GM12878 (cell line): ENCODE data around the gene TMEM38B. TPM values are rescaled to one million over a fixed set of nuclear protein-coding genes. Genes with fewer than 3 reads are reported as not detected.

Experiments used
- ATAC-seq: fragments of 200-7000 bp; cut with Tn5 transposase; 3 replicates; pipeline ENCODE4 v1.9.1; 2020; ENCODE audit warnings: mild to moderate bottlenecking, moderate library complexity
- BruUV-seq: library from RNA; stranded (reverse); fragments of 400-500 nt; replicated peaks from 2 replicates; lab custom pipeline; 2021; lab: Mats Ljungman, UMichigan
- CTCF ChIA-PET: fragments of 300-600 bp; sonication (Branson Sonifier 250); formaldehyde crosslinking; extraction: SDS; loops from one replicate; lab custom pipeline; 2021; ENCODE audit warnings: inconsistent platforms; lab: Yijun Ruan, JAX
- POLR2A ChIA-PET: fragments of 350-600 bp; formaldehyde crosslinking; extraction: SDS; loops from one replicate; lab custom pipeline; 2021; ENCODE audit warnings: inconsistent platforms; lab: Charles Lee
- RAD21 ChIA-PET: fragments of 300-600 bp; sonication (Branson Sonifier 250); formaldehyde crosslinking; loops from one replicate; lab custom pipeline; 2023; ENCODE audit warnings: antibody characterized with exemption; ENCODE audit not compliant: unreplicated experiment; lab: Charles Lee
- SMC1A ChIA-PET: fragments of 300-600 bp; sonication (Branson Sonifier 250); formaldehyde crosslinking; loops from one replicate; lab custom pipeline; 2023; ENCODE audit not compliant: unreplicated experiment, uncharacterized antibody; lab: Charles Lee
- DNase-seq: peaks from one replicate; pipeline ENCODE4 v3.0.0-alpha.2; 2011; ENCODE audit warnings: low read depth, low spot score
- FAIRE-seq: peaks from 3 replicates; lab custom pipeline; 2011; peaks lifted over from hg19 to GRCh38; lab: Jason Lieb, UNC
- H2AFZ ChIP-seq: 2 replicates; pipeline ENCODE4 v1.6.0; 2011; ENCODE audit warnings: low read depth, low read length, control low read depth; ENCODE audit not compliant: control insufficient read depth
- H3K27ac ChIP-seq: 2 replicates; pipeline ENCODE4 v1.5.1; 2011; ENCODE audit warnings: control low read depth; ENCODE audit not compliant: control insufficient read depth, insufficient read depth
- H3K27me3 ChIP-seq, 2 experiments: replicated peaks in 1 of 2; 2 replicates each; pipeline versions ENCODE4 v1.6.0 to v1.6.1; 2011; ENCODE audit warnings: low read length in 1 of 2; ENCODE audit not compliant: control insufficient read depth in 2 of 2, insufficient read depth in 2 of 2
- H3K36me3 ChIP-seq, 2 experiments: 2 replicates each; pipeline ENCODE4 v1.5.1; 2011; ENCODE audit warnings: low read length in 1 of 2; ENCODE audit not compliant: control insufficient read depth in 2 of 2, insufficient read depth in 2 of 2
- H3K4me1 ChIP-seq: 2 replicates; pipeline ENCODE4 v1.6.1; 2011; ENCODE audit warnings: mild to moderate bottlenecking, low read length, moderate library complexity, mixed read lengths; ENCODE audit not compliant: control insufficient read depth, insufficient read depth
- H3K4me2 ChIP-seq: 2 replicates; pipeline ENCODE4 v1.6.0; 2011; ENCODE audit warnings: control low read depth; ENCODE audit not compliant: control insufficient read depth, insufficient read depth
- H3K4me3 ChIP-seq: fragments of 200-600 bp; sonication (generic); 2 replicates; pipeline ENCODE4 v1.5.1; 2016
- H3K79me2 ChIP-seq: 2 replicates; pipeline ENCODE4 v1.6.0; 2011; ENCODE audit warnings: low read length; ENCODE audit not compliant: control insufficient read depth, insufficient read depth
- H3K9ac ChIP-seq: 2 replicates; pipeline ENCODE4 v1.8.0; 2011; ENCODE audit warnings: low read length, control low read depth, mixed read lengths; ENCODE audit not compliant: control insufficient read depth, insufficient read depth
- H3K9me3 ChIP-seq: replicated peaks from 3 replicates; pipeline ENCODE4 v1.5.1; 2011; ENCODE audit warnings: mild to moderate bottlenecking, low read length; ENCODE audit not compliant: control insufficient read depth, insufficient read depth
- H4K20me1 ChIP-seq: 2 replicates; pipeline ENCODE4 v1.6.0; 2011; ENCODE audit not compliant: control insufficient read depth, insufficient read depth
- BACH1 ChIP-seq: fragments of 450-650 bp; IDR thresholded peaks from 2 replicates; pipeline ENCODE4 v1.6.1; 2017; ENCODE audit warnings: mild to moderate bottlenecking, borderline replicate concordance
- BCL3 ChIP-seq: IDR thresholded peaks from 2 replicates; pipeline ENCODE4 v1.6.1; 2011; ENCODE audit warnings: borderline replicate concordance, low read depth, mild to moderate bottlenecking, moderate library complexity, low read length; ENCODE audit not compliant: insufficient read depth, poor library complexity, severe bottlenecking
- GABPA ChIP-seq: IDR thresholded peaks from 2 replicates; pipeline ENCODE4 v1.6.1; 2014; ENCODE audit warnings: antibody characterized with exemption, low read depth, mild to moderate bottlenecking, inconsistent platforms
- HCFC1 ChIP-seq: fragments of 150-350 bp; IDR thresholded peaks from 2 replicates; pipeline ENCODE4 v1.6.1; 2014; ENCODE audit warnings: low read length
- NKRF ChIP-seq: fragments of 450-650 bp; conservative IDR thresholded peaks from 2 replicates; pipeline ENCODE4 v1.6.1; 2017; ENCODE audit warnings: mild to moderate bottlenecking, moderate library complexity
- RELB ChIP-seq: fragments of 450-650 bp; IDR thresholded peaks from 2 replicates; pipeline ENCODE4 v1.6.1; 2017; ENCODE audit warnings: low read depth, mild to moderate bottlenecking, moderate library complexity
- REST ChIP-seq: IDR thresholded peaks from 2 replicates; pipeline ENCODE4 v1.6.1; 2012; ENCODE audit warnings: mild to moderate bottlenecking, low read depth, low read length
- TARDBP ChIP-seq: IDR thresholded peaks from 2 replicates; pipeline ENCODE4 v1.6.1; 2016; ENCODE audit warnings: borderline replicate concordance
- TCF12 ChIP-seq: IDR thresholded peaks from 2 replicates; pipeline ENCODE4 v1.6.1; 2011; ENCODE audit warnings: low read depth, mild to moderate bottlenecking, low read length
- WGBS: methylation state at CpG from one replicate; pipeline ENCODE4 v1.1.6; 2016; ENCODE audit warnings: low lambda C conversion rate; ENCODE audit not compliant: insufficient replicate concordance, insufficient coverage; ENCODE audit errors: missing lambda C conversion rate; 5-methylcytosine and 5-hydroxymethylcytosine counted together
- in situ Hi-C: fragments of 300-500 bp; cut with MboI; formaldehyde crosslinking; loops from 9 replicates; pipeline ENCODE4 v1.14.3; 2018; ENCODE audit warnings: mixed read lengths
- intact Hi-C: fragments of 100-400 bp; cut with micrococcal nuclease; formaldehyde crosslinking; loops from one replicate; pipeline ENCODE4 v1.14.2; 2022; ENCODE audit not compliant: unreplicated experiment
- polyA plus RNA-seq, 11 experiments: library from polyadenylated mRNA; depleted of rRNA in 4 of 11; unstranded in 6 of 11; stranded (reverse) in 5 of 11; fragments of >200 nt; fragmentation: Nextera tagmentation in 4 of 11; fragmentation: Illumina TruSeq in 1 of 11; extraction: Ambion mirVana in 4 of 11; extraction: Trizol in 1 of 11; gene quantifications; 1 replicate in 1 of 11; 2 replicates in 10 of 11; pipeline versions ENCODE4 v1.2.1 to v1.2.3, GENCODE V29; 2011 to 2016; ENCODE audit warnings: inconsistent platforms in 2 of 11, missing spikeins in 2 of 11, low read depth in 1 of 11
- total RNA-seq, 4 experiments: library from RNA; depleted of rRNA in 3 of 4; stranded (reverse); fragments of >200 nt in 3 of 4; fragmentation: Illumina TruSeq in 1 of 4; extraction: Trizol in 1 of 4; gene quantifications; 2 replicates each; pipeline versions ENCODE4 v1.2.1 to v1.2.3, GENCODE V29; 2013 to 2021

Gene TMEM38B
- total and polyA plus RNA-seq, 10 of the 15 experiments (the other 5 are each of a cell fraction or from before 2014, with no cell fraction given) = 8.4 to 22.5 (median 12.7) TPM

- in situ Hi-C loops (no loop called here), intact Hi-C loops (loop anchor here (10.0 kb wide), 2 partner anchors 253 to 453 kb away; partner anchors contain the start of genes FSD1L and SLC44A1)
- no peak overlapping the region for H3K4me2 ChIP-seq
- FAIRE-seq (no peak), ATAC-seq (no peak), DNase-seq (no peak)
- no peak overlapping the region for H3K4me3 ChIP-seq
- H3K36me3 ChIP-seq = no peaks in the 10 kb centered on the region
- no peak overlapping the region for H2AFZ ChIP-seq
- no TSS peak for BruUV-seq
- H4K20me1 ChIP-seq = no peaks in the 10 kb centered on the region
- POLR2A ChIA-PET = no interaction called here
- RAD21 ChIA-PET = no interaction called here
- H3K27ac ChIP-seq = no peak overlapping the region
- H3K4me1 ChIP-seq = peaks cover 3% of the 10 kb centered on the region; the same call in 1 of the 2 replicates
- 0 out of 4 replicates have a peak, but pooled peaks cover 0 to 3% of the 10 kb centered on the region in 2 experiments for H3K27me3 ChIP-seq
- WGBS = 84% methylated on average over 4 of the region's 4 CpGs
- CTCF ChIA-PET = interaction anchor here (0.9 kb wide), 1 partner anchor 10 kb away, joined by 3 read pairs; no protein-coding TSS in a partner anchor
- no peaks in the 10 kb centered on the region for H3K9me3 ChIP-seq
- peaks cover 12% of the 10 kb centered on the region for H3K79me2 ChIP-seq
- TF ChIP-seq TARDBP (no peak), RELB (no peak), TCF12 (no peak), REST (no peak), NKRF (no peak), BACH1 (no peak), HCFC1 (no peak), BCL3 (no peak), GABPA (no peak)
- TF ChIP-seq, all 136 proteins: peak for 0
- no peak overlapping the region for H3K9ac ChIP-seq
- SMC1A ChIA-PET = no interaction called here
Measured at GRCh38 chr9:105697871-105698270, 3.5 kb downstream of the TMEM38B start.
